ENCODE data around the gene EZR.

The EZR gene

DNA sequence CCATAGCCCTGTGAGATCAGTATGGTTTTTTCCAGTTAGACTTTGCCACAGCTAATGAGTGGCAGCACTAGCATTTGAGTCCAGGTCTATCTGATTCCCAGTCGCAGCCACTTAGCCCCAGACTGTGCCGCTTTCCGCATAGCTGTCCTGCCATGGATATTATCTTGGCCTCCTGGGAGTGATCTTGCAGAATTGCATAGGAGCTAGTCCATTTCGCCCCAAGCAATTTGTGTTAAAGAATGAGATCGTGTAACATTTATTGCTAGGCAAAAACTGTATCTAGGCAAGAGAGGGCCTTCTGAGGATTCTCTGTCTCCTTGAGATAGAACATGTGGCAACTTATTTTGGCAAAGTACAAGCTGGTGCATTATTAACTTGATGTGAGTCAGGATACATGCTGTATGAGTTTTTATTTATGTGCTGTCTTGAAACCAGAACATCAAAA lies 74.2 kb downstream of the EZR start:
- Histone ChIP-seq H3K36me3 (ENCODE audit: insufficient read depth, low read length) (no peaks in the 10 kb centered on the region), H3K27ac (peak overlapping the region; percentile 92), H3K9ac (ENCODE audit: insufficient read length) (no peak overlapping the region), H3K4me3 (peak overlapping the region; percentile 60), H3K9me3 (ENCODE audit: low read depth, low read length) (no peaks in the 10 kb centered on the region)
- DNase-seq (ENCODE audit: low read depth, low spot score) = peak; percentile 98
- TF ChIP-seq EZH2 (IDR thresholded peaks at IDR 0.05) = no peak
- TF ChIP-seq POLR2AphosphoS5 (IDR thresholded peaks at IDR 0.05; ENCODE audit: borderline replicate concordance, low read depth, low read length) = peak; percentile 48; the same call in 1 of the 2 replicates
- peak; percentile 68 for TF ChIP-seq FOXP2 (optimal IDR thresholded peaks at IDR 0.05; ENCODE audit: control extremely low read depth, extremely low read length, insufficient read depth)

GRCh38 chr6:158743033-158743651 lies 76.0 kb downstream of the EZR start:
- Histone ChIP-seq H3K27ac (no peak overlapping the region), H3K9me3 (ENCODE audit: low read depth, low read length) (no peaks in the 10 kb centered on the region), H3K36me3 (ENCODE audit: insufficient read depth, low read length) (no peaks in the 10 kb centered on the region), H3K9ac (ENCODE audit: insufficient read length) (no peak overlapping the region), H3K4me3 (no peak overlapping the region)
- TF ChIP-seq FOXP2 (optimal IDR thresholded peaks at IDR 0.05; ENCODE audit: control extremely low read depth, extremely low read length, insufficient read depth) (no peak), EZH2 (IDR thresholded peaks at IDR 0.05) (no peak), POLR2AphosphoS5 (IDR thresholded peaks at IDR 0.05; ENCODE audit: borderline replicate concordance, low read depth, low read length) (no peak)
- no peak for DNase-seq (ENCODE audit: low read depth, low spot score)

GRCh38 chr6:158739673-158740072 lies 79.5 kb downstream of the EZR start:
- Histone ChIP-seq H3K9me3 (ENCODE audit: low read depth, low read length) (no peaks in the 10 kb centered on the region), H3K27ac (no peak overlapping the region), H3K4me3 (no peak overlapping the region), H3K36me3 (ENCODE audit: insufficient read depth, low read length) (no peaks in the 10 kb centered on the region), H3K9ac (ENCODE audit: insufficient read length) (no peak overlapping the region)
- TF ChIP-seq FOXP2 (optimal IDR thresholded peaks at IDR 0.05; ENCODE audit: control extremely low read depth, extremely low read length, insufficient read depth) (no peak), EZH2 (IDR thresholded peaks at IDR 0.05) (no peak), POLR2AphosphoS5 (IDR thresholded peaks at IDR 0.05; ENCODE audit: borderline replicate concordance, low read depth, low read length) (no peak)
- DNase-seq (ENCODE audit: low read depth, low spot score) = no peak

DNA sequence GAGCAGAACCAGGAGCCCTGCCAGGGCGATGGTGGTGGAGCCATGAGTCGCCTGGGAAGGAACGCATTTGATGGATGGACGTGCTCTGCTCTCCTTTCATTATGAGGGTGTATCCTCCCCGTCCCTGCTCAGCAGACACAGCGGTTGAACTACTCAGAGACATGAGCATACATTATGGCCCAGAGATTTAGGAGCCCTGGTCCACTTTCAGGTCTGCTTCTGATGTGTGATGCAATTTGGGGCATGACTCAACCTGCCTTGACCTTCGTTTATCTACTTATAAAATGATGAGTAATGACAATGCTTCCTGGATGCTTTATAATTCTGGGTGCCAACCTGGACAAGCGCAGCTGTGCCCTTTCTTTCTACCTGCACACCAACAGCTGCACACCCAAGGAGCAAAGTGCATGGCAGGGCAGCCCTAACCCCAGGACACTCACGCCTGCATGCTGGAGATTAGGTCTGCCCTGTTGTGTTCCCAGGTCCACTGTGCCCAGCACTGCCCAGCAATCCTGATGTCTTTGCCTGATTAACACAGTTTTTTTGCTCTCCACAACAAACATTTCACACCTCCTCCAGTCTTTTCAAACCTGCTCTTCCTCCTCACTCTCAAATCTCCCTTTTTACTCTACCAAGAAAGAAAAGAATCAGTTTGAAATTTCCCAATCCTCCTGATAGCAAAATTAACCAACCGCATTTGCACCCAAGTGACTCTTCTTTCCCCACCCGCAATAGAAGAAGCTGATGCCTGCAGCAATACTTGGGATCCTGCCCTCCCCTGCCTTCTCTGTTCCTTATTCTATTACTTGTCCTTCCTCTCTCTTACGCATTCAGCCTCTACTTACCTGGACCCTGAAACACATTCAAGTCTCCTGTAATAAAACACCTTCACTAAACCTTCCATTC lies 81.2 kb downstream of the EZR start:
- Histone ChIP-seq H3K9me3 (ENCODE audit: low read depth, low read length) (no peaks in the 10 kb centered on the region), H3K4me3 (no peak overlapping the region), H3K36me3 (ENCODE audit: insufficient read depth, low read length) (no peaks in the 10 kb centered on the region), H3K27ac (no peak overlapping the region), H3K9ac (ENCODE audit: insufficient read length) (no peak overlapping the region)
- TF ChIP-seq POLR2AphosphoS5 (IDR thresholded peaks at IDR 0.05; ENCODE audit: borderline replicate concordance, low read depth, low read length) (no peak), EZH2 (IDR thresholded peaks at IDR 0.05) (no peak), FOXP2 (optimal IDR thresholded peaks at IDR 0.05; ENCODE audit: control extremely low read depth, extremely low read length, insufficient read depth) (no peak)
- no peak for DNase-seq (ENCODE audit: low read depth, low spot score)

GRCh38 chr6:158737082-158737709 lies 82.0 kb downstream of the EZR start:
- Histone ChIP-seq H3K4me3 (no peak overlapping the region), H3K36me3 (ENCODE audit: insufficient read depth, low read length) (no peaks in the 10 kb centered on the region), H3K9me3 (ENCODE audit: low read depth, low read length) (no peaks in the 10 kb centered on the region), H3K9ac (ENCODE audit: insufficient read length) (no peak overlapping the region), H3K27ac (no peak overlapping the region)
- TF ChIP-seq POLR2AphosphoS5 (IDR thresholded peaks at IDR 0.05; ENCODE audit: borderline replicate concordance, low read depth, low read length) (no peak), FOXP2 (optimal IDR thresholded peaks at IDR 0.05; ENCODE audit: control extremely low read depth, extremely low read length, insufficient read depth) (no peak), EZH2 (IDR thresholded peaks at IDR 0.05) (no peak)
- DNase-seq (ENCODE audit: low read depth, low spot score) = no peak

DNA sequence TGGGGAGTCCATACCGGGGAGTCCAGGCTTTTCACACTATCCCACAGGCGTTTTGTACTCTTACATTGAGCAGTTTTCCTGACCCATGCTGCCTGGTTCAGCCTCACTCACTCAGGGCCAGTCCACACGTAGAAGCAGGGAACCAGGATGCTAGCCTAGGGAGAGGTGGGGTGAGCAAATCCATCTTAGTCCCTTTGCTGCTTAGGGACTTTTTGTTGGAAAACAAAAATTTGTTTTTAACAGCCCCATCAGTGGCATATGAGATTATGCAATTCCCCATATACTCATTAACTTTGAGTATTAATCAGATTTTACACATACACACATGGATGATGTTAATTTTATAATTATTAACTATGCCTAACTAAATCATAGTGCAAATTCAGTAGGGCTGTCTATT lies 84.2 kb downstream of the EZR start:
- H3K9me3 ChIP-seq (ENCODE audit: low read depth, low read length) = no peaks in the 10 kb centered on the region
- DNase-seq (ENCODE audit: low read depth, low spot score) = no peak
- no peak overlapping the region for H3K27ac ChIP-seq
- H3K9ac ChIP-seq (ENCODE audit: insufficient read length) = no peak overlapping the region
- H3K36me3 ChIP-seq (ENCODE audit: insufficient read depth, low read length) = no peaks in the 10 kb centered on the region
- H3K4me3 ChIP-seq = no peak overlapping the region
- TF ChIP-seq POLR2AphosphoS5 (IDR thresholded peaks at IDR 0.05; ENCODE audit: borderline replicate concordance, low read depth, low read length) (no peak), EZH2 (IDR thresholded peaks at IDR 0.05) (no peak), FOXP2 (optimal IDR thresholded peaks at IDR 0.05; ENCODE audit: control extremely low read depth, extremely low read length, insufficient read depth) (no peak)

DNA sequence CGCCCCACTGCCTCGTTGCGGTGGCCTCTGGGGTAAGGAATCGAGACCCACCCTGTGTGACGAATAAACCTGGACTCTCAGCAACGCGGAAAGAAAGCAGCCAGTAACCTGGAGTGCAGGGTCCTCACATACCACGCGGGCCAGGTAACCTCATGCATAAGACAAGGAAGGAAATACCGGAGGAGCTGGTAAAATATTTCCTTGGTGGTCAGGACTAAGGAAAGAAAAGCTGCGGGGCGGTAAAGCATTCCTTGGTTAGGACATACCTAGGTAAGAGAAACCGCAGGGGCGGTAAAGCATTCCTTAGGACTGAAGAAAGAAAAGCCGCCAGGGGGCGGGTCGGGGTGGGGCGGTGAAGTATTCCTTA lies 88.6 kb downstream of the EZR start:
- no peaks in the 10 kb centered on the region for H3K36me3 ChIP-seq (ENCODE audit: insufficient read depth, low read length)
- no peak for DNase-seq (ENCODE audit: low read depth, low spot score)
- no peak overlapping the region for H3K27ac ChIP-seq
- no peak overlapping the region for H3K9ac ChIP-seq (ENCODE audit: insufficient read length)
- no peak for TF ChIP-seq FOXP2 (optimal IDR thresholded peaks at IDR 0.05; ENCODE audit: control extremely low read depth, extremely low read length, insufficient read depth)
- no peak for TF ChIP-seq POLR2AphosphoS5 (IDR thresholded peaks at IDR 0.05; ENCODE audit: borderline replicate concordance, low read depth, low read length)
- no peak for TF ChIP-seq EZH2 (IDR thresholded peaks at IDR 0.05)
- H3K9me3 ChIP-seq (ENCODE audit: low read depth, low read length) = no peaks in the 10 kb centered on the region
- no peak overlapping the region for H3K4me3 ChIP-seq

- H3K4me3 ChIP-seq = no peak overlapping the region
- DNase-seq (ENCODE audit: low read depth, low spot score) = no peak
- H3K27ac ChIP-seq = no peak overlapping the region
- no peaks in the 10 kb centered on the region for H3K9me3 ChIP-seq (ENCODE audit: low read depth, low read length)
- no peaks in the 10 kb centered on the region for H3K36me3 ChIP-seq (ENCODE audit: insufficient read depth, low read length)
- no peak for TF ChIP-seq EZH2 (IDR thresholded peaks at IDR 0.05)
- TF ChIP-seq FOXP2 (optimal IDR thresholded peaks at IDR 0.05; ENCODE audit: control extremely low read depth, extremely low read length, insufficient read depth) = no peak
- TF ChIP-seq POLR2AphosphoS5 (IDR thresholded peaks at IDR 0.05; ENCODE audit: borderline replicate concordance, low read depth, low read length) = no peak
- no peak overlapping the region for H3K9ac ChIP-seq (ENCODE audit: insufficient read length)
Measured at GRCh38 chr6:158729906-158730540, 89.1 kb downstream of the EZR start.

Measured in SK-N-MC (cell line).